HEK293 (cell line): ENCODE results near the gene MIS18A.

Experiments used
- CTCF ChIA-PET: fragments of 350-600 bp; formaldehyde crosslinking; extraction: SDS; loops from one replicate; lab custom pipeline; 2021; ENCODE audit warnings: antibody characterized with exemption; lab: Yijun Ruan, JAX
- POLR2A ChIA-PET: fragments of 300-600 bp; formaldehyde crosslinking; extraction: SDS; loops from one replicate; lab custom pipeline; 2020; ENCODE audit warnings: antibody characterized with exemption, inconsistent platforms; lab: Yijun Ruan, JAX
- H3K27ac ChIP-seq: fragments of 200-500 bp; sonication (Bioruptor generic); 2 replicates; pipeline ENCODE4 v1.5.1; 2014; ENCODE audit warnings: low read depth, low read length, control low read depth, inconsistent platforms; ENCODE audit errors: extremely low read depth
- H3K36me3 ChIP-seq, 2 experiments: fragments of 200-500 bp in 1 of 2; sonication (Bioruptor generic) in 1 of 2; 1 replicate in 1 of 2; 2 replicates in 1 of 2; pipeline ENCODE4 v1.5.1; 2014 to 2017; ENCODE audit warnings: inconsistent platforms in 2 of 2, low read length in 2 of 2; ENCODE audit not compliant: control insufficient read depth in 2 of 2, insufficient read depth in 1 of 2
- H3K4me1 ChIP-seq: fragments of 200-500 bp; sonication (Bioruptor generic); 2 replicates; pipeline ENCODE4 v1.5.1; 2014; ENCODE audit warnings: mild to moderate bottlenecking, low read length, inconsistent platforms; ENCODE audit not compliant: control insufficient read depth, insufficient read depth
- H3K4me3 ChIP-seq: 2 replicates; pipeline ENCODE4 v1.5.1; 2011; ENCODE audit warnings: low read depth, mild to moderate bottlenecking, control low read depth, low read length, moderate library complexity
- H3K9me3 ChIP-seq: fragments of 200-500 bp; sonication (Bioruptor generic); 2 replicates; pipeline ENCODE4 v1.5.1; 2014; ENCODE audit warnings: low read depth, low read length, inconsistent platforms; ENCODE audit not compliant: control insufficient read depth, insufficient read depth
- INSM2 ChIP-seq: fragments of 450-650 bp; formaldehyde crosslinking; IDR thresholded peaks from 2 replicates; pipeline ENCODE4 v1.5.1; 2016; ENCODE audit warnings: missing biosample characterization, missing genetic modification characterization
- KLF16 ChIP-seq: fragments of 450-650 bp; formaldehyde crosslinking; IDR thresholded peaks from 2 replicates; pipeline ENCODE4 v1.5.1; 2017; ENCODE audit warnings: missing biosample characterization, missing genetic modification characterization
- PRDM4 ChIP-seq: fragments of 450-650 bp; formaldehyde crosslinking; IDR thresholded peaks from 2 replicates; pipeline ENCODE4 v1.5.1; 2017; ENCODE audit warnings: missing biosample characterization, missing genetic modification characterization
- RBAK ChIP-seq: fragments of 450-650 bp; formaldehyde crosslinking; IDR thresholded peaks from 2 replicates; pipeline ENCODE4 v1.5.1; 2016; ENCODE audit warnings: missing biosample characterization, missing genetic modification characterization
- SP7 ChIP-seq: fragments of 450-650 bp; formaldehyde crosslinking; IDR thresholded peaks from 2 replicates; pipeline ENCODE4 v1.5.1; 2016; ENCODE audit warnings: missing biosample characterization, missing genetic modification characterization
- ZBTB10 ChIP-seq: fragments of 450-650 bp; formaldehyde crosslinking; IDR thresholded peaks from 2 replicates; pipeline ENCODE4 v1.5.1; 2016; ENCODE audit warnings: missing biosample characterization, missing genetic modification characterization
- ZBTB11 ChIP-seq: fragments of 450-650 bp; formaldehyde crosslinking; conservative IDR thresholded peaks from 2 replicates; pipeline ENCODE4 v1.5.1; 2016; ENCODE audit warnings: low read depth, missing biosample characterization, missing genetic modification characterization
- ZBTB21 ChIP-seq: fragments of 450-650 bp; formaldehyde crosslinking; IDR thresholded peaks from 2 replicates; pipeline ENCODE4 v1.5.1; 2017; ENCODE audit warnings: missing biosample characterization, missing genetic modification characterization
- ZFP37 ChIP-seq: fragments of 450-650 bp; formaldehyde crosslinking; IDR thresholded peaks from 2 replicates; pipeline ENCODE4 v1.5.1; 2016; ENCODE audit warnings: missing biosample characterization, missing genetic modification characterization
- ZFP41 ChIP-seq: fragments of 450-650 bp; formaldehyde crosslinking; IDR thresholded peaks from 2 replicates; pipeline ENCODE4 v1.5.1; 2016; ENCODE audit warnings: missing biosample characterization, missing genetic modification characterization, borderline replicate concordance
- ZNF155 ChIP-seq: fragments of 450-650 bp; formaldehyde crosslinking; IDR thresholded peaks from 2 replicates; pipeline ENCODE4 v1.5.1; 2016; ENCODE audit warnings: missing biosample characterization, missing genetic modification characterization
- ZNF157 ChIP-seq: fragments of 450-650 bp; formaldehyde crosslinking; IDR thresholded peaks from 2 replicates; pipeline ENCODE4 v1.5.1; 2016; ENCODE audit warnings: missing biosample characterization, missing genetic modification characterization
- ZNF174 ChIP-seq: fragments of 450-650 bp; formaldehyde crosslinking; IDR thresholded peaks from 2 replicates; pipeline ENCODE4 v1.5.0; 2017; ENCODE audit warnings: missing biosample characterization, mild to moderate bottlenecking, missing genetic modification characterization
- ZNF362 ChIP-seq: fragments of 450-650 bp; formaldehyde crosslinking; IDR thresholded peaks from 2 replicates; pipeline ENCODE4 v1.5.1; 2016; ENCODE audit warnings: missing biosample characterization, missing genetic modification characterization
- ZNF416 ChIP-seq: fragments of 450-650 bp; formaldehyde crosslinking; IDR thresholded peaks from 2 replicates; pipeline ENCODE4 v1.5.1; 2016; ENCODE audit warnings: missing biosample characterization, missing genetic modification characterization
- ZNF423 ChIP-seq: fragments of 450-650 bp; formaldehyde crosslinking; IDR thresholded peaks from 2 replicates; pipeline ENCODE4 v1.5.1; 2016; ENCODE audit warnings: missing biosample characterization, missing genetic modification characterization
- ZNF555 ChIP-seq: fragments of 450-650 bp; formaldehyde crosslinking; conservative IDR thresholded peaks from 2 replicates; pipeline ENCODE4 v1.5.1; 2017; ENCODE audit warnings: missing biosample characterization, mild to moderate bottlenecking, missing genetic modification characterization, inconsistent platforms
- ZNF561 ChIP-seq: fragments of 450-650 bp; IDR thresholded peaks from 2 replicates; pipeline ENCODE4 v1.5.1; 2018; ENCODE audit warnings: missing biosample characterization, missing genetic modification characterization, borderline replicate concordance
- ZNF626 ChIP-seq: fragments of 450-650 bp; sonication (Bioruptor Pico); formaldehyde crosslinking; IDR thresholded peaks from 2 replicates; pipeline ENCODE4 v1.5.1; 2018; ENCODE audit warnings: missing biosample characterization, missing genetic modification characterization, inconsistent platforms
- ZNF664 ChIP-seq: fragments of 450-650 bp; formaldehyde crosslinking; IDR thresholded peaks from 2 replicates; pipeline ENCODE4 v1.5.1; 2016; ENCODE audit warnings: missing biosample characterization, missing genetic modification characterization
- ZNF677 ChIP-seq: fragments of 450-650 bp; IDR thresholded peaks from 2 replicates; pipeline ENCODE4 v1.5.0; 2018; ENCODE audit warnings: missing biosample characterization, mild to moderate bottlenecking, missing genetic modification characterization, moderate library complexity
- ZNF701 ChIP-seq: fragments of 450-650 bp; formaldehyde crosslinking; IDR thresholded peaks from 2 replicates; pipeline ENCODE4 v1.5.1; 2016; ENCODE audit warnings: missing biosample characterization, missing genetic modification characterization
- ZNF792 ChIP-seq: fragments of 450-650 bp; formaldehyde crosslinking; IDR thresholded peaks from 2 replicates; pipeline ENCODE4 v1.5.1; 2016; ENCODE audit warnings: missing biosample characterization, missing genetic modification characterization
- ZSCAN23 ChIP-seq: fragments of 450-650 bp; formaldehyde crosslinking; IDR thresholded peaks from 2 replicates; pipeline ENCODE4 v1.5.1; 2016; ENCODE audit warnings: missing biosample characterization, missing genetic modification characterization

The MIS18A gene

GRCh38 chr21:32239551-32239950, 39.3 kb downstream of the MIS18A start (continued):
- TF ChIP-seq ZBTB11 (no peak), PRDM4 (tag by site-specific recombination) (no peak), ZSCAN23 (tag by site-specific recombination) (no peak), ZNF701 (tag by site-specific recombination) (no peak), KLF16 (no peak), RBAK (no peak)

GRCh38 chr21:32238063-32238462, 40.8 kb downstream of the MIS18A start:
- no peaks in the 10 kb centered on the region for H3K4me1 ChIP-seq
- H3K36me3 ChIP-seq = no peaks in the 10 kb centered on the region
- POLR2A ChIA-PET = no interaction called here
- TF ChIP-seq ZNF416 (no peak), ZNF423 (tag by site-specific recombination) (no peak), ZNF664 (tag by site-specific recombination) (no peak), ZBTB21 (tag by site-specific recombination) (no peak), ZNF174 (tag by site-specific recombination) (no peak)
- CTCF ChIA-PET = interaction anchor here (1.2 kb wide), 1 partner anchor 372 kb away, joined by 3 read pairs; no protein-coding TSS in a partner anchor
- H3K9me3 ChIP-seq = no peaks in the 10 kb centered on the region
- no peak overlapping the region for H3K4me3 ChIP-seq
- no peak overlapping the region for H3K27ac ChIP-seq

GRCh38 chr21:32237021-32237420, 41.8 kb downstream of the MIS18A start:
- no peak overlapping the region for H3K27ac ChIP-seq
- ChIA-PET POLR2A (no interaction called here), CTCF (interaction anchor here (1.2 kb wide), 1 partner anchor 371 kb away, joined by 3 read pairs; no protein-coding TSS in a partner anchor)
- no peaks in the 10 kb centered on the region for H3K9me3 ChIP-seq
- no peaks in the 10 kb centered on the region for H3K36me3 ChIP-seq
- H3K4me1 ChIP-seq = no peaks in the 10 kb centered on the region
- no peak overlapping the region for H3K4me3 ChIP-seq
- no peak for TF ChIP-seq ZFP41 (tag by site-specific recombination)
- TF ChIP-seq ZNF155 (tag by site-specific recombination) = no peak
- no peak for TF ChIP-seq SP7
- TF ChIP-seq ZBTB10 (tag by site-specific recombination) = no peak
- TF ChIP-seq INSM2 (tag by site-specific recombination) = no peak
- TF ChIP-seq ZNF561 = no peak
- no peak for TF ChIP-seq ZNF362 (tag by site-specific recombination)
- TF ChIP-seq ZNF157 (tag by site-specific recombination) = no peak
- no peak for TF ChIP-seq ZNF792 (tag by site-specific recombination)
- TF ChIP-seq ZNF555 (tag by site-specific recombination) = no peak
- TF ChIP-seq ZNF677 (tag by site-specific recombination) = no peak
- TF ChIP-seq ZNF626 (tag by site-specific recombination) = no peak
- TF ChIP-seq ZFP37 (tag by site-specific recombination) = no peak
- TF ChIP-seq ZBTB21 (tag by site-specific recombination) = no peak
